Keratinocyte (primary cell): ENCODE measurements around the gene ADGRD1. TPM values are rescaled to one million over a fixed set of nuclear protein-coding genes. Genes with fewer than 3 reads are reported as not detected.

ENCODE experiments used
- DNase-seq: peaks from one replicate; pipeline ENCODE4 v3.0.0-alpha.2; 2011; ENCODE audit warnings: low read depth, missing footprints, low spot score
- FAIRE-seq: peaks from 2 replicates; lab custom pipeline; 2011; peaks lifted over from hg19 to GRCh38; lab: Jason Lieb, UNC
- H2AFZ ChIP-seq: 2 replicates; pipeline ENCODE4 v1.6.0; 2012; ENCODE audit warnings: low read length, control low read depth, inconsistent platforms; ENCODE audit not compliant: control insufficient read depth
- H3K27ac ChIP-seq: 2 replicates; pipeline ENCODE4 v1.5.1; 2011; ENCODE audit warnings: low read length; ENCODE audit not compliant: control insufficient read depth, insufficient read depth
- H3K27me3 ChIP-seq: 3 replicates; pipeline ENCODE4 v1.6.0; 2011; ENCODE audit warnings: low read length; ENCODE audit not compliant: control insufficient read depth, insufficient read depth; ENCODE audit errors: extremely low read depth
- H3K36me3 ChIP-seq, 2 experiments: 2 replicates in 1 of 2; 3 replicates in 1 of 2; pipeline ENCODE4 v1.5.1; 2011; ENCODE audit warnings: low read length in 2 of 2, mild to moderate bottlenecking in 1 of 2; ENCODE audit not compliant: control insufficient read depth in 2 of 2, insufficient read depth in 2 of 2; ENCODE audit errors: extremely low read depth in 1 of 2
- H3K4me1 ChIP-seq: 3 replicates; pipeline ENCODE4 v1.5.1; 2011; ENCODE audit warnings: low read length; ENCODE audit not compliant: control insufficient read depth, insufficient read depth; ENCODE audit errors: extremely low read depth
- H3K4me2 ChIP-seq: 3 replicates; pipeline ENCODE4 v1.6.0; 2011; ENCODE audit warnings: low read depth, low read length; ENCODE audit not compliant: control insufficient read depth, insufficient read depth; ENCODE audit errors: extremely low read depth
- H3K4me3 ChIP-seq, 3 experiments: fragments of 200-600 bp in 1 of 3; sonication (generic) in 1 of 3; 2 replicates in 2 of 3; 3 replicates in 1 of 3; pipeline ENCODE4 v1.5.1; 2011 to 2016; ENCODE audit warnings: low read length in 3 of 3, mild to moderate bottlenecking in 3 of 3, control low read depth in 2 of 3, inconsistent platforms in 1 of 3, low read depth in 1 of 3, mixed read lengths in 1 of 3, mixed run types in 1 of 3, moderate library complexity in 1 of 3; ENCODE audit not compliant: control insufficient read depth in 2 of 3, insufficient read depth in 2 of 3; ENCODE audit errors: extremely low read depth in 1 of 3
- H3K79me2 ChIP-seq: 2 replicates; pipeline ENCODE4 v1.6.0; 2012; ENCODE audit warnings: low read length; ENCODE audit not compliant: control insufficient read depth, insufficient read depth
- H3K9ac ChIP-seq: 3 replicates; pipeline ENCODE4 v1.6.0; 2011; ENCODE audit warnings: low read length; ENCODE audit not compliant: control insufficient read depth, insufficient read depth; ENCODE audit errors: extremely low read depth
- H3K9me1 ChIP-seq: 3 replicates; pipeline ENCODE4 v1.6.0; 2011; ENCODE audit warnings: low read length; ENCODE audit not compliant: control insufficient read depth, insufficient read depth; ENCODE audit errors: extremely low read depth
- H3K9me3 ChIP-seq: 2 replicates; pipeline ENCODE4 v1.5.1; 2012; ENCODE audit warnings: low read depth, low read length; ENCODE audit not compliant: control insufficient read depth
- H4K20me1 ChIP-seq: 3 replicates; pipeline ENCODE4 v1.6.0; 2011; ENCODE audit warnings: low read length; ENCODE audit not compliant: control insufficient read depth, insufficient read depth; ENCODE audit errors: extremely low read depth
- CTCF ChIP-seq, 3 experiments: IDR thresholded peaks in 1 of 3; conservative IDR thresholded peaks in 1 of 3; optimal IDR thresholded peaks in 1 of 3; 2 replicates in 2 of 3; 3 replicates in 1 of 3; pipeline versions ENCODE3 to v1.5.1; 2011; ENCODE audit warnings: low read length in 3 of 3, mild to moderate bottlenecking in 3 of 3, moderate library complexity in 2 of 3, control low read depth in 1 of 3, inconsistent platforms in 1 of 3; ENCODE audit not compliant: insufficient read depth in 2 of 3; ENCODE audit errors: extremely low read depth in 1 of 3
- EZH2 ChIP-seq: IDR thresholded peaks from one replicate; pipeline ENCODE4 v1.6.1; 2012; ENCODE audit warnings: inconsistent platforms, mild to moderate bottlenecking, low read length, moderate library complexity
- dilution Hi-C: fragments of 300-500 bp; cut with MboI; formaldehyde crosslinking; loops from one replicate; pipeline ENCODE4 v1.7.0; 2020; ENCODE audit warnings: low sequenced_read_pairs; ENCODE audit not compliant: extremely low pct_ligation_motif_present
- polyA plus RNA-seq, 5 experiments: library from polyadenylated mRNA; depleted of rRNA in 3 of 5; stranded (reverse) in 3 of 5; stranded (forward) in 1 of 5; unstranded in 1 of 5; fragments of >200 nt; gene quantifications; 1 replicate in 1 of 5; 2 replicates in 3 of 5; 3 replicates in 1 of 5; pipeline versions ENCODE4 v1.2.1 to v1.2.3, GENCODE V29; 2011 to 2012; ENCODE audit warnings: missing spikeins in 2 of 5, low read depth in 1 of 5, low replicate concordance in 1 of 5

The ADGRD1 gene
- polyA plus RNA-seq, 1 donor (not counting 4 experiments of a cell fraction or from before 2014, with no cell fraction given): not detected

- H3K9me3 ChIP-seq: no peaks in the 10 kb centered on the region
- no peak for FAIRE-seq
Observed at GRCh38 chr12:130965668-130966067, 12.0 kb downstream of the ADGRD1 start.

GRCh38 chr12:130966443-130967030 lies 12.8 kb downstream of the ADGRD1 start:
- DNase-seq (no peak), FAIRE-seq (no peak)
- H3K4me1 ChIP-seq: no peaks in the 10 kb centered on the region
- no peak overlapping the region for H3K27ac ChIP-seq
- no peak overlapping the region for H3K4me3 ChIP-seq
- no peak overlapping the region for H2AFZ ChIP-seq
- H3K4me2 ChIP-seq: no peak overlapping the region
- no peaks in the 10 kb centered on the region for H3K27me3 ChIP-seq
- TF ChIP-seq EZH2 (no peak), CTCF (optimal IDR thresholded peaks at IDR 0.05 in 1 of 3, IDR thresholded peaks at IDR 0.05 in 1 of 3, conservative IDR thresholded peaks at IDR 0.05 in 1 of 3; ENCODE audit: extremely low read depth in 1 of 3, insufficient read depth in 2 of 3, low read length in 3 of 3) (no peak)
- no peaks in the 10 kb centered on the region for H3K9me3 ChIP-seq
- no peaks in the 10 kb centered on the region for H3K79me2 ChIP-seq
- no peaks in the 10 kb centered on the region for H4K20me1 ChIP-seq
- H3K36me3 ChIP-seq: no peaks in the 10 kb centered on the region
- H3K9me1 ChIP-seq: no peaks in the 10 kb centered on the region
- H3K9ac ChIP-seq: no peak overlapping the region
- dilution Hi-C loops: no loop called here

More at GRCh38 chr12:130965668-130966067, 12.0 kb downstream of the ADGRD1 start:
- no peaks in the 10 kb centered on the region for H3K79me2 ChIP-seq
- TF ChIP-seq CTCF (optimal IDR thresholded peaks at IDR 0.05 in 1 of 3, IDR thresholded peaks at IDR 0.05 in 1 of 3, conservative IDR thresholded peaks at IDR 0.05 in 1 of 3; ENCODE audit: extremely low read depth in 1 of 3, insufficient read depth in 2 of 3, low read length in 3 of 3) (no peak), EZH2 (no peak)
- no peak overlapping the region for H2AFZ ChIP-seq
- no peak overlapping the region for H3K9ac ChIP-seq
- no peak overlapping the region for H3K27ac ChIP-seq
- dilution Hi-C loops: no loop called here
- H3K27me3 ChIP-seq: no peaks in the 10 kb centered on the region
- H3K4me3 ChIP-seq: no peak overlapping the region
- H4K20me1 ChIP-seq: no peaks in the 10 kb centered on the region
- no peak for DNase-seq
- H3K36me3 ChIP-seq: no peaks in the 10 kb centered on the region
- no peaks in the 10 kb centered on the region for H3K4me1 ChIP-seq
- H3K4me2 ChIP-seq: no peak overlapping the region
- H3K9me1 ChIP-seq: no peaks in the 10 kb centered on the region
